GM12865 (cell line): Measurements from ENCODE around the gene RIPOR3.

Source experiments
- DNase-seq: peaks from one replicate; pipeline ENCODE4 v3.0.0; 2010; ENCODE audit warnings: low read depth
- H3K4me3 ChIP-seq: 2 replicates; pipeline ENCODE4 v1.5.1; 2011; ENCODE audit warnings: mild to moderate bottlenecking, low read depth, low read length, control low read depth
- CTCF ChIP-seq: IDR thresholded peaks from 2 replicates; pipeline ENCODE4 v1.5.1; 2011; ENCODE audit warnings: low read length, control low read depth, low read depth, inconsistent platforms; ENCODE audit not compliant: insufficient read depth; ENCODE audit errors: missing control alignments

The RIPOR3 gene

GRCh38 chr20:50731930-50732690, 40.8 kb upstream of the RIPOR3 start:
- H3K4me3 ChIP-seq, result peak overlapping the region; percentile 77
- DNase-seq, result no peak
- TF ChIP-seq CTCF, result no peak

DNA sequence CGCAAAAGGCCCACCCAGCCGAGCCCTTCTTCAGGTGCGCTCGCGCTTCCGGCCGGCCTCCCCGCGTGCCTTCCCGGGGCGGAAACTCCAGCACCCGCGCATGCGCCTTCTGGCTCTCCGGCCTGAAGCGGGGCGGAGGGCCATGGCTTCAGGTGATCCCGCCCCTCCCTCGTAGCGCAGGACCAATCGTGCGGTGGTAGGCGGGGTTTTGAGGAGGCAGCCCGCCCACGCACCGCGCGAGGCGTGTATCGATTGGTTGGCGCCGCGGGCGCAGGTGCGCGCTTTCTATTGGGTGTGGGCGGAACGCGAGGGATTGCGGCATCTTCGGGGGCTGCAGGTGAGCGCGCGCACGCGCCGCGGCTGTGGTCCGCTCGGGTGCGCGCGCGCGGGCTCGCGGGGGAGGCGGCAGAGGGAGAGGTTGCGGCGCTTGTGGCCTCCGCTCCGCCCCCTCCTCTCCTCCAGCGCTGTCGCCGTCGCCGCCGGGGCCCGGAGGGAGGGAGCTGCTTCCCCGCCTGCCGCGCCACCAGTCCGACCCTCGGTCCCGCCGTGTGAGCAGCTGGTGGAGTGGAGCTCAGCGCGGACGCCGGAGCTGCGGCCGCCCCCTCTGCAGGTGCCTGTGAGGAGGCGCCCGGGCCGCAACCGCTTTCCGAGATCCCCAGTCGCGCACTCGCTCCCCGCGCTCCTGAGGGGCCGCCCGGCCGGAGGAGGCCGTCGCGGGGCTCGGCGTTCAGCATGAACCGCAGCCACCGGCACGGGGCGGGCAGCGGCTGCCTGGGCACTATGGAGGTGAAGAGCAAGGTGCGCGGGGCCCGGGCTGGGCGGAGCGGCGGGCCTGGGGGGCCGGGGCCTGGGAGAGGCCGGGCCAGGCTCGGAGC, 40.0 kb upstream of the RIPOR3 start, which contains the start of gene PARD6B:
Gene PARD6B, plus strand, starts transcription at position 526 of the 875 bp plus-strand sequence. Its CDS starts 207 bp downstream, at position 733.
- peak; percentile 100 for DNase-seq
- TF ChIP-seq CTCF, result no peak
- H3K4me3 ChIP-seq, result peak within 1 kb of the TSS; percentile 77

DNA sequence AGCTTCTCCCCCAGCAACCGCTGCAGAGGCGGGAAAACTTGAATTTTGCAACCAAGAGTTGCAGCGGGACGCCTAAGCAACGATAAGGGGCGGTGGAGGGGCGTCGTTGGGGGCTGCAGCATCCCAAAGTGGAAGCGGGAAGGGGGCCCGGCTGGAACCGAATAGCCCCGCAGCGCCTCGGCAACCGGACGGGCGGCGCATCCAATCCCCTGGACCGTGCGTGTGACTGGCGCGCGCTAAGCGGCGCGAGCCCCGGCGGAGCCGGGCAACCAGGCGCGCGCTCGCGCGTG, 39.4 kb upstream of the RIPOR3 start:
- DNase-seq, result no peak
- no peak for TF ChIP-seq CTCF
- peak overlapping the region; percentile 63 for H3K4me3 ChIP-seq

DNA sequence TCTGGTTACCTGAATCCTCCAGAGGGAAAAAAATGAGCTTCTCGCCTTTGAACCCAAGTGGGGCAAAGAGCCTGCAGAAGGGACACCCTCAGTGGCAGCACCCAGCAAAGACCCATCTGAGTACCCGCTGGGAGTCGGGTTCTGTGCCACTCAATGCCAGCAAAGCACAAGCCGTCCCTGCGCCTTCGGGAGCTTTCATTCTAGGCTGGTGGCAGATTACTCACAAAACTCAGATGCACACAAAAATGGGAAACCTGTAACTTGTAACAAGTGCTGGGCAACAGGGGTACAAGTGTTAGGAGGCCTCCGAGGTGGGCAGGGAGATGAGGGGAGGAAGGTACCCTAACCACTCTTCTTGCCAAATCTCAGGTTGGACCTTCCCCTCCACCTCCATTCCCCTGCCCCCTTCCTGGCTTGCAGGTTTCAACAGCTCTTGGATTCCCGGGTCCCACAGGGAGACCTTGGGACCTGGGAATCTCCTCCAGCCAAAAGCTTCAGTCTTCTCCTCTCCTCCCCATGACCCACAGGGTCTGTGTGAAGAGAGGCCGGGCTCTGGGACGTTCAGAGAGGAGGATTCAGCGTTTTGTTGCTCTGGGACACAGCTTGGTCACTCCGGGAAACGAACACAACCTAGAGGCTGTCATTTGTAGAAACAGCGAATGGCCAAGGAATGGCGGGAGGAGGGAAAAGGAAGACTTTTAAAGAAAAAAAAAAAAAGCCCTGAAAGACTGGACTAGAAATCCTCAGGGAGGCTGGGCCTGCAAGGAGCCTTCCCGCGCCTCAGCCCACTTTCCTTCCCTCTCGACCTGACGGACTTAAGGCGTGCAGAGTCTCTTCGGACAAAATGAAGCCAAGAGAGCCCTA, 38.8 kb upstream of the RIPOR3 start:
- peak overlapping the region; percentile 63 for H3K4me3 ChIP-seq
- TF ChIP-seq CTCF, result no peak
- DNase-seq, result no peak

DNA sequence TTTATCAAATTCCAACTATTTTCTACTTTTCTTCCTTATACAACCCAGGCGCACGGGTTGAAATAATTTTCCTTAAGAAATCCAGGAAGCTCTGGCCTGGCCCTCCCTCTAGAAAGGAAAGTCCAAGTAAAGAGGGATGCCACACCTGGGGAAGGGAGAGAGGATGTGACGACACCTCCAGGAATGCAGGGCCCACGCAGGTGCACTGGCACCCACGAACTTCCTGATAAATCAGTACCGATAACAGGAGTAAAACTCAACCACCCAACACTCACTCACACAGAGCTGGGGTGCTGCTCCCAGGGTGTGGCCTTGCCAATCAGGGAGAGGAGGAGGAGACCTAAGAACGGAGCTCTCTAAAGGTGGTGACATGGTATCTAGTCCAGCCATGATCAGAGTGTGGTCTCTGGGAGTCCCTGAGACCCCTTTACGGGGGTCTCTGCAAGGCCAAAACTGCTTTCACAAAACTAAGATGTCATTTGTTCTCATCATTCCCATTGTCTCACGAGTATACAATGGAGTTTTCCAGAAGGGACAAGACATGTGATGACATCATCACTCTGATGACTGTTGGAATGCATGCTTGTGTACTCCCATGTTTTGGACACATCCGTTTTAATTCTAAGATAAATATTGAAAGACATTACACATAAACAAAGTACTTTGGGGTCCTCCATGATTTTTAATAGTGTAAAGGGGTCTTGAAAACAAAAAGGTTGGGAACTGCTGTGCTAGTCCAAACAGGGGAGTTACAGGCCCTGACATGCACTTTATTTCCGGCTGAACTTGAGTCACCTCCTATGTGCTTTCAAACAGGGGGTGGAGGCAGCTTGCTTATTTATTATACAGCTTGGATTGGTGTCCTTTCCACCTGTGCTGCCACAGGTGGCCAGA, 37.9 kb upstream of the RIPOR3 start:
- no peak for TF ChIP-seq CTCF
- H3K4me3 ChIP-seq, result no peak overlapping the region
- DNase-seq, result no peak
